Rectal smooth muscle tissue (tissue), 1 donor: ENCODE measurements around the gene SEC16A.

ENCODE experiments used
- H3K27ac ChIP-seq: one replicate; pipeline ENCODE4 v1.7.0; 2013; ENCODE audit warnings: low read depth, low read length, inconsistent platforms
- H3K27me3 ChIP-seq: one replicate; pipeline ENCODE4 v1.7.0; 2013; ENCODE audit warnings: low read length; ENCODE audit not compliant: control insufficient read depth, insufficient read depth
- H3K36me3 ChIP-seq: one replicate; pipeline ENCODE4 v1.7.0; 2013; ENCODE audit warnings: low read length; ENCODE audit not compliant: control insufficient read depth, insufficient read depth
- H3K4me1 ChIP-seq: one replicate; pipeline ENCODE4 v1.7.0; 2013; ENCODE audit warnings: low read length; ENCODE audit not compliant: control insufficient read depth, insufficient read depth
- H3K4me3 ChIP-seq: one replicate; pipeline ENCODE4 v1.7.0; 2013; ENCODE audit warnings: low read length
- H3K9ac ChIP-seq: one replicate; pipeline ENCODE4 v1.7.0; 2013; ENCODE audit warnings: low read length

Gene SEC16A

GRCh38 chr9:136505406-136506403 lies 22.9 kb upstream of the SEC16A start:
- H3K27me3 ChIP-seq: no peaks in the 10 kb centered on the region
- H3K36me3 ChIP-seq: peaks cover 62% of the 10 kb centered on the region
- no peak overlapping the region for H3K4me3 ChIP-seq
- H3K4me1 ChIP-seq: no peaks in the 10 kb centered on the region
- H3K27ac ChIP-seq: no peak overlapping the region
- H3K9ac ChIP-seq: no peak overlapping the region

GRCh38 chr9:136504512-136505348 lies 21.9 kb upstream of the SEC16A start:
- H3K9ac ChIP-seq: no peak overlapping the region
- no peaks in the 10 kb centered on the region for H3K27me3 ChIP-seq
- H3K36me3 ChIP-seq: peaks cover 65% of the 10 kb centered on the region
- H3K4me3 ChIP-seq: no peak overlapping the region
- no peaks in the 10 kb centered on the region for H3K4me1 ChIP-seq
- H3K27ac ChIP-seq: no peak overlapping the region

GRCh38 chr9:136502940-136503550 lies 20.2 kb upstream of the SEC16A start:
- Histone ChIP-seq H3K27ac (no peak overlapping the region), H3K4me1 (no peaks in the 10 kb centered on the region), H3K9ac (no peak overlapping the region), H3K36me3 (peaks cover 62% of the 10 kb centered on the region), H3K27me3 (no peaks in the 10 kb centered on the region), H3K4me3 (no peak overlapping the region)

GRCh38 chr9:136502196-136502595 lies 19.4 kb upstream of the SEC16A start:
- Histone ChIP-seq H3K4me1 (no peaks in the 10 kb centered on the region), H3K4me3 (no peak overlapping the region), H3K27ac (no peak overlapping the region), H3K27me3 (no peaks in the 10 kb centered on the region), H3K36me3 (peaks cover 55% of the 10 kb centered on the region), H3K9ac (no peak overlapping the region)

GRCh38 chr9:136501686-136502085 lies 18.8 kb upstream of the SEC16A start:
- Histone ChIP-seq H3K4me3 (no peak overlapping the region), H3K4me1 (no peaks in the 10 kb centered on the region), H3K27me3 (no peaks in the 10 kb centered on the region), H3K9ac (no peak overlapping the region), H3K36me3 (peaks cover 56% of the 10 kb centered on the region), H3K27ac (no peak overlapping the region)

GRCh38 chr9:136499935-136500910 lies 17.4 kb upstream of the SEC16A start:
- Histone ChIP-seq H3K27me3 (no peaks in the 10 kb centered on the region), H3K36me3 (peaks cover 52% of the 10 kb centered on the region), H3K27ac (no peak overlapping the region), H3K9ac (no peak overlapping the region), H3K4me3 (no peak overlapping the region), H3K4me1 (no peaks in the 10 kb centered on the region)

- peaks cover 48% of the 10 kb centered on the region for H3K36me3 ChIP-seq
- H3K4me1 ChIP-seq: no peaks in the 10 kb centered on the region
- H3K27ac ChIP-seq: no peak overlapping the region
- no peak overlapping the region for H3K4me3 ChIP-seq
- no peaks in the 10 kb centered on the region for H3K27me3 ChIP-seq
- no peak overlapping the region for H3K9ac ChIP-seq
Measured at GRCh38 chr9:136499071-136499934, 16.5 kb upstream of the SEC16A start.

GRCh38 chr9:136497916-136498695 lies 15.3 kb upstream of the SEC16A start:
- H3K27ac ChIP-seq: no peak overlapping the region
- no peaks in the 10 kb centered on the region for H3K27me3 ChIP-seq
- H3K4me3 ChIP-seq: no peak overlapping the region
- no peak overlapping the region for H3K9ac ChIP-seq
- H3K4me1 ChIP-seq: no peaks in the 10 kb centered on the region
- H3K36me3 ChIP-seq: peaks cover 42% of the 10 kb centered on the region

GRCh38 chr9:136496801-136497620 lies 14.2 kb upstream of the SEC16A start:
- no peaks in the 10 kb centered on the region for H3K4me1 ChIP-seq
- no peak overlapping the region for H3K9ac ChIP-seq
- H3K27ac ChIP-seq: no peak overlapping the region
- H3K36me3 ChIP-seq: peaks cover 33% of the 10 kb centered on the region
- H3K27me3 ChIP-seq: no peaks in the 10 kb centered on the region
- H3K4me3 ChIP-seq: no peak overlapping the region

- Histone ChIP-seq H3K27ac (no peak overlapping the region), H3K36me3 (peaks cover 29% of the 10 kb centered on the region), H3K9ac (no peak overlapping the region), H3K4me3 (no peak overlapping the region), H3K27me3 (no peaks in the 10 kb centered on the region), H3K4me1 (no peaks in the 10 kb centered on the region)
Measured at GRCh38 chr9:136496181-136496580, 13.3 kb upstream of the SEC16A start.
